Activated T-cell treated with anti-CD3 and anti-CD28 coated beads for 4 hours (primary cell): ENCODE data around the gene FBL.

Experiments
- DNase-seq: peaks from one replicate; pipeline ENCODE4 v3.0.0-alpha.2; 2020

The FBL gene

GRCh38 chr19:39841041-39841440 is 5.1 kb downstream of the FBL start:
- no peak for DNase-seq

- DNase-seq: no peak
Observed at GRCh38 chr19:39840492-39840891, 5.7 kb downstream of the FBL start.

GRCh38 chr19:39839678-39840327 is 6.4 kb downstream of the FBL start:
- DNase-seq: no peak

GRCh38 chr19:39838569-39838968 is 7.6 kb downstream of the FBL start:
- DNase-seq: no peak

GRCh38 chr19:39837978-39838377 is 8.2 kb downstream of the FBL start:
- no peak for DNase-seq

- no peak for DNase-seq
Observed at GRCh38 chr19:39834287-39834841, 11.8 kb downstream of the FBL start.

- DNase-seq: peak; percentile 94
Observed at GRCh38 chr19:39833464-39834286, 12.5 kb downstream of the FBL start, which contains the start of gene DYRK1B. Gene DYRK1B (minus strand): TSS chr19:39834162. CDS start chr19:39831867, 2,295 bp downstream.

GRCh38 chr19:39833160-39833463 is 13.1 kb downstream of the FBL start:
- no peak for DNase-seq

- DNase-seq: no peak
Observed at GRCh38 chr19:39832341-39833083, 13.7 kb downstream of the FBL start.

- DNase-seq: no peak
Observed at GRCh38 chr19:39831679-39832078, 14.5 kb downstream of the FBL start.

- DNase-seq: no peak
Observed at GRCh38 chr19:39830847-39831246, 15.3 kb downstream of the FBL start.

GRCh38 chr19:39830406-39830805 is 15.8 kb downstream of the FBL start:
- DNase-seq: no peak

GRCh38 chr19:39829702-39830275 is 16.4 kb downstream of the FBL start:
- DNase-seq: no peak

GRCh38 chr19:39828654-39829032 is 17.5 kb downstream of the FBL start:
- no peak for DNase-seq

GRCh38 chr19:39828015-39828653 is 18.0 kb downstream of the FBL start:
- DNase-seq: no peak

GRCh38 chr19:39827216-39827615 is 19.0 kb downstream of the FBL start:
- no peak for DNase-seq

- DNase-seq: no peak
Observed at GRCh38 chr19:39826311-39826945, 19.8 kb downstream of the FBL start.

- no peak for DNase-seq
Observed at GRCh38 chr19:39825531-39826076, 20.6 kb downstream of the FBL start.

- DNase-seq: no peak
Observed at GRCh38 chr19:39825093-39825463, 21.1 kb downstream of the FBL start.

GRCh38 chr19:39824143-39825092 is 21.8 kb downstream of the FBL start:
- peak; percentile 75 for DNase-seq

GRCh38 chr19:39823686-39824085 is 22.5 kb downstream of the FBL start:
- DNase-seq: no peak
